ENCODE data around the gene WDR18.

Gene WDR18

GRCh38 chr19:986083-986482, 1.9 kb downstream of the WDR18 start:
- intact Hi-C loops (cut with micrococcal nuclease) = no loop called here
- Mint-ChIP-seq H3K36me3 (ENCODE audit: low read depth) (peaks cover 63% of the 10 kb centered on the region), H3K4me1 (ENCODE audit: low read depth) (peaks cover 40% of the 10 kb centered on the region), H3K4me3 (no peak overlapping the region), H3K27ac (no peak overlapping the region), H3K9me3 (no peaks in the 10 kb centered on the region), H3K27me3 (no peaks in the 10 kb centered on the region)

DNA sequence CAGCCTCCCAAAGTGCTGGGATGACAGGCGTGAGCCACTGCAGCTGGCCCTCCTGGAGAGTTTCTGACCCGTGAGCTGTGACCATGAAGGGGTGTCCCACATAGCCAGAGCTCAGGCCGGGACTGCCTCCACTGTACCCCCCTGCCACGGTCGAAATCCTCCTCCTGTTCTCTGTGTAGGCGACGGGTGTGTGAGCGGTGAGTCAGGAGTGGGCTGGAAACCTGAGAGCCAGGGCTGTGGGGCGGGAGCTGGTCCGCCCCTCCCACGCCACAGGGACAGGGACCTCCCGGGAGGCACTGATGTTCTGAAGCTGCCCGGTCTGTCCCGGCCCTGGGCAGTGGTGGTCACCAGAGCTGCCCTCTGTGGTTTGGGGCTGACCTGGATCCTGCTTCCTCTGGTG, 3.9 kb downstream of the WDR18 start:
- no peak overlapping the region for H3K27ac Mint-ChIP-seq

DNA sequence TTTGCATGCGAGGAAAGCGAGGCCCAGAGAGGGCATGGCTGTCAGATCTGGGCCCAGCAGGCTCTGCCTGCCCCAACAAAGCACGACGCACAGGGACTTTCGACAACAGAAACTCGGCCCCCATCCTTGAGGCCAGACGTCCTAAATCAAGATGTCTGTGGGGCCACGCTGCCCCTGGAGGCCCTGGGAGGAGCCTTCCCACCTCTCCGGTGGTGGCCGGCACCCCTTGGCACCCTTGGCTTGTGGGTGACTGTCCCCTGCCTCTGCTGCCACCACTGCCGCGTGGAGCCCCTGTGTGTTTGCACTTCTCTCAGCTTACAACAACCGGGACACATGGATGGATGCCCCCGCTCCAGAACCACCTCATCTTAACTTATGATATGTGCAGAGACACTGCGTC, 4.4 kb downstream of the WDR18 start:
- no peak overlapping the region for H3K4me3 Mint-ChIP-seq
- no peaks in the 10 kb centered on the region for H3K9me3 Mint-ChIP-seq
- peaks cover 85% of the 10 kb centered on the region for H3K36me3 Mint-ChIP-seq (ENCODE audit: low read depth)
- H3K27me3 Mint-ChIP-seq = no peaks in the 10 kb centered on the region
- intact Hi-C loops (cut with micrococcal nuclease) = no loop called here
- H3K4me1 Mint-ChIP-seq (ENCODE audit: low read depth) = peaks cover 33% of the 10 kb centered on the region
- no peak overlapping the region for H3K27ac Mint-ChIP-seq

More for the DNA sequence above, 3.9 kb downstream of the WDR18 start:
- peaks cover 37% of the 10 kb centered on the region for H3K4me1 Mint-ChIP-seq (ENCODE audit: low read depth)
- H3K4me3 Mint-ChIP-seq = no peak overlapping the region
- H3K27me3 Mint-ChIP-seq = no peaks in the 10 kb centered on the region
- no peaks in the 10 kb centered on the region for H3K9me3 Mint-ChIP-seq
- intact Hi-C loops (cut with micrococcal nuclease) = no loop called here
- peaks cover 80% of the 10 kb centered on the region for H3K36me3 Mint-ChIP-seq (ENCODE audit: low read depth)

DNA sequence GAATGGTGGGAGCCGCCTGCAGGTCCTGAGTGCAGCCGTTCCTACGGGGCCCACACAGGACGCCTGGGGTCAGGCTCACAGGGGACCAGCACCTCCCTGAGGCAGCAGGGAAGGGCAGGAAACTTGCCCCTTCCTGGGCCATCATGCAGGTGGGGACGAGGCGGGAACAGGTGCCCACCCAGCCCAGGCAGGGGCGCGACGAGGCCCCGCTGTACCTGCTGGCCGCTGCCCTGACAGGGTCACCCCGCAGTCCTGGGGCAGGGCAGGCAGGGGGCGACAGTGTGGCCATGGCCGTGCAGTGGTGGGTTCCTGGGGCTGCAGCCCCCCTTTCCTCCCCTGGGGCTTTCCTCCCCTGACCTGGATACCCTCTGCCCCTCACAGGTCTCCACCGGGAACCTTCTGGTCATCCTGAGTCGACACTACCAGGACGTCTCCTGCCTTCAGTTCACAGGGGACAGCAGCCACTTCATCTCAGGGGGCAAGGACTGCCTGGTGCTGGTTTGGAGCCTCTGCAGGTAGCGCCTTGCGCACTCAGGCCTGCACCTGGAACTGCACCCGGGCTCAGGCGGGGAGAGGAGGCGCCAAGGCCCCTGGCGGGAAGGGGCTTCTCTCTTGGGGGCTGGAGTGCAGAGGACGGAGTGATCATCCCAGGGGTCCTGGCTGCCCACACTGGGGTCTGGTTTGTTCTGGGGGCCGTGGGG, 5.4 kb downstream of the WDR18 start:
- Mint-ChIP-seq H3K27ac (no peak overlapping the region), H3K9me3 (no peaks in the 10 kb centered on the region), H3K4me1 (ENCODE audit: low read depth) (peaks cover 25% of the 10 kb centered on the region), H3K36me3 (ENCODE audit: low read depth) (peaks cover 90% of the 10 kb centered on the region), H3K27me3 (peaks cover under 1% of the 10 kb centered on the region), H3K4me3 (no peak overlapping the region)
- intact Hi-C loops (cut with micrococcal nuclease) = no loop called here

GRCh38 chr19:990119-990571, 6.0 kb downstream of the WDR18 start:
- Mint-ChIP-seq H3K36me3 (ENCODE audit: low read depth) (peaks cover 93% of the 10 kb centered on the region), H3K4me1 (ENCODE audit: low read depth) (peaks cover 19% of the 10 kb centered on the region), H3K27me3 (peaks cover 7% of the 10 kb centered on the region), H3K4me3 (no peak overlapping the region), H3K27ac (no peak overlapping the region), H3K9me3 (no peaks in the 10 kb centered on the region)
- intact Hi-C loops (cut with micrococcal nuclease) = no loop called here

DNA sequence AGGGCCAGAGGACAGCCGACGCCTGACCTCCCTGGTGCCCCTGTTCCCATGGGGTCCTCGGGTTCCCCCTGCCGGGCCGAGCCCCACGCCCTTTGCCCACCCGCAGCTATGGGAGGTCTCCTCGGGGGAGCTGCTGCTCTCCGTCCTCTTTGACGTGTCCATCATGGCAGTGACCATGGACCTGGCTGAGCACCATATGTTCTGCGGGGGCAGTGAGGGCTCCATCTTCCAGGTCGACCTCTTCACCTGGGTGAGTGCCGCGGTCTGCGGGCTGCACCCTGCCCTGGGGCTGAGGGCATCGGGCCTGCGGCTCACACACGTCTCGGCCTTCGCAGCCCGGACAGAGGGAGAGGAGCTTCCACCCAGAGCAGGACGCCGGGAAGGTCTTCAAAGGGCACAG, 6.6 kb downstream of the WDR18 start:
- intact Hi-C loops (cut with micrococcal nuclease) = no loop called here

DNA sequence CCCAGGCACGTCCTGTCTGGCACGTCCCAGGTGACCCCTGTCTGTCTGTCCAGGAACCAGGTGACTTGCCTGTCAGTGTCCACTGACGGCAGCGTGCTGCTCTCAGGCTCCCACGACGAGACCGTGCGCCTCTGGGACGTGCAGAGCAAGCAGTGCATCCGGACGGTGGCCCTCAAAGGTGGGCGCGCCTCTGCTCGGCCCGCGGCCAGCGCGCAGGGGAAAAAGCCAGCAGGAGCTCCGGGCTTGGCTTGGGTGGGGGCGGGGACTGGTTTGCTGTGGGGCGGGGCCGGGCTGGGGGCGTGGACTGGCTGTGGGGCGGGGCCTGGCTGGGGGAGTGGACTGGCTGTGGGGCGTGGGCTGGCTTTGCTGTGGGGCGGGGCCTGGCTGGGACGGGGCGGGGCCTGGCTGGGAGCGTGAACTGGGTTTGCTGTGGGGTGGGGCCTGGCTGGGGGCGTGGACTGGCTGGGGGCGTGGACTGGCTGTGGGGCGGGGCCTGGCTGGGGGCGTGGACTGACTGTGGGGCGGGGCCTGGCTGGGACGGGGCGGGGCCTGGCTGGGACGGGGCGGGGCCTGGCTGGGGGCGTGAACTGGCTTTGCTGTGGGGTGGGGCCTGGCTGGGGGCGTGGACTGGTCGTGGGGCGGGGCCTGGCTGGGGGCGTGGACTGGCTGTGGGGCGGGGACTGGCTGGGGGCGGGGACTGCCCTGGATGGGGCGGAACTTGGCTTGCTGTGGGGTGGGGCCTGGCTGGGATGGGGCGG, 7.2 kb downstream of the WDR18 start:
- Mint-ChIP-seq H3K27me3 (peaks cover 19% of the 10 kb centered on the region), H3K4me1 (ENCODE audit: low read depth) (peaks cover 16% of the 10 kb centered on the region), H3K36me3 (ENCODE audit: low read depth) (peaks cover 84% of the 10 kb centered on the region), H3K4me3 (no peak overlapping the region), H3K27ac (no peak overlapping the region), H3K9me3 (no peaks in the 10 kb centered on the region)
- intact Hi-C loops (cut with micrococcal nuclease) = no loop called here

More for the DNA sequence above, 6.6 kb downstream of the WDR18 start:
- Mint-ChIP-seq H3K27ac (no peak overlapping the region), H3K4me3 (no peak overlapping the region), H3K36me3 (ENCODE audit: low read depth) (peaks cover 90% of the 10 kb centered on the region), H3K9me3 (no peaks in the 10 kb centered on the region), H3K4me1 (ENCODE audit: low read depth) (peaks cover 13% of the 10 kb centered on the region), H3K27me3 (peaks cover 13% of the 10 kb centered on the region)

- Mint-ChIP-seq H3K36me3 (ENCODE audit: low read depth) (peaks cover 76% of the 10 kb centered on the region), H3K4me3 (no peak overlapping the region), H3K9me3 (no peaks in the 10 kb centered on the region), H3K27me3 (peaks cover 26% of the 10 kb centered on the region), H3K27ac (no peak overlapping the region), H3K4me1 (ENCODE audit: low read depth) (peaks cover 19% of the 10 kb centered on the region)
- intact Hi-C loops (cut with micrococcal nuclease) = no loop called here
Measured at GRCh38 chr19:991932-992669, 8.0 kb downstream of the WDR18 start.

GRCh38 chr19:992670-993055, 8.5 kb downstream of the WDR18 start:
- peaks cover 70% of the 10 kb centered on the region for H3K36me3 Mint-ChIP-seq (ENCODE audit: low read depth)
- H3K4me3 Mint-ChIP-seq = no peak overlapping the region
- no peaks in the 10 kb centered on the region for H3K9me3 Mint-ChIP-seq
- peaks cover 32% of the 10 kb centered on the region for H3K27me3 Mint-ChIP-seq
- H3K27ac Mint-ChIP-seq = no peak overlapping the region
- intact Hi-C loops (cut with micrococcal nuclease) = no loop called here
- H3K4me1 Mint-ChIP-seq (ENCODE audit: low read depth) = peaks cover 19% of the 10 kb centered on the region

DNA sequence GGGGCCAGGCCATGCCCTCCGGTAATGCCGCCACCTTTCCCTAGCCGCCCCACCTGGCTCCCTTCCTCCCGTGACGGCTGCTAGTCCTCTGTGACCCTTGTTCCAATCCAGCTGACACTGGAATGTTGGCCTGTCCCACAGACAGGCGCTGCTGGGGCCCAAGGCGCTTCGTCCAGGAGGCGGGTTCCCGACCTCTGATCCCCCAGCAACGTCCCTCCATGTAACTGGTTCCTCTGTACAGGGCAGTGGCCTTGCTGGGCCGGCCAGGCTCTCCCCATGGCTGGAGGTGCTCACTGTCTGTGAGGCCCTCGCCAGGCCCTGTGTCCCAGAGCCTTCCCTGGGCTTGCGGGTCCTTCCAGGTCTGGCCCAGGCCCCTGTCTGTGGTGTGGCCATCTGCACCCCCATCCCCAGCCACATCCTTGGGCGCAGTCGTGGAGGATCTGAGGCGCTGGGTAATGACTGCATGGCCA, 9.3 kb downstream of the WDR18 start:
- no peaks in the 10 kb centered on the region for H3K9me3 Mint-ChIP-seq
- H3K4me3 Mint-ChIP-seq = no peak overlapping the region
- H3K27ac Mint-ChIP-seq = no peak overlapping the region
- H3K27me3 Mint-ChIP-seq = peaks cover 39% of the 10 kb centered on the region
- H3K4me1 Mint-ChIP-seq (ENCODE audit: low read depth) = peaks cover 14% of the 10 kb centered on the region
- intact Hi-C loops (cut with micrococcal nuclease) = no loop called here
- peaks cover 63% of the 10 kb centered on the region for H3K36me3 Mint-ChIP-seq (ENCODE audit: low read depth)

GRCh38 chr19:993831-994393, 9.8 kb downstream of the WDR18 start:
- intact Hi-C loops (cut with micrococcal nuclease) = no loop called here
- no peaks in the 10 kb centered on the region for H3K9me3 Mint-ChIP-seq
- H3K27ac Mint-ChIP-seq = no peak overlapping the region

DNA sequence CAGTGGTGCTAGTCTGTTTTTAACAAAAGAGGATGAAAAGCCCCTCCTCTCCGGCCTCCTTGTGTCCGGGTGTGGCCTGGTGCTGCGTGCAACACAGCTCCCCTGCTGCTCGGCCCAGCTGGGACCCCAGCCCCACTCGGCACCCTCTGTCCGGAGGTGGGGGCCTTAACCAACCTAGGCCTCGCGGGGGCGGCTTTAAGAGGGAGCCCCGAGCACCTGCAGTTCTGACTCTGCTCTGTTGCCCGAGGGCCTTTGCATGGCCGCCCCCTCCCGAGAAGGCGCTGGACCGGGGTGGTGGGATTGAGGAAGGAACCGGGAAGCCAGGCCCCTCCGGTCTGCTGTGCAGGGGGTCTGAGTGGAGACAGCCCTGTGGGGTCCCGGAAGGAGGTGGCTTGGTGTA, 10.4 kb downstream of the WDR18 start:
- peaks cover 52% of the 10 kb centered on the region for H3K36me3 Mint-ChIP-seq (ENCODE audit: low read depth)
- intact Hi-C loops (cut with micrococcal nuclease) = no loop called here
- H3K9me3 Mint-ChIP-seq = no peaks in the 10 kb centered on the region
- H3K27me3 Mint-ChIP-seq = peaks cover 50% of the 10 kb centered on the region
- no peak overlapping the region for H3K27ac Mint-ChIP-seq
- H3K4me3 Mint-ChIP-seq = no peak overlapping the region
- H3K4me1 Mint-ChIP-seq (ENCODE audit: low read depth) = peaks cover 12% of the 10 kb centered on the region

More at GRCh38 chr19:993831-994393, 9.8 kb downstream of the WDR18 start:
- no peak overlapping the region for H3K4me3 Mint-ChIP-seq
- H3K36me3 Mint-ChIP-seq (ENCODE audit: low read depth) = peaks cover 58% of the 10 kb centered on the region
- peaks cover 13% of the 10 kb centered on the region for H3K4me1 Mint-ChIP-seq (ENCODE audit: low read depth)
- peaks cover 44% of the 10 kb centered on the region for H3K27me3 Mint-ChIP-seq

DNA sequence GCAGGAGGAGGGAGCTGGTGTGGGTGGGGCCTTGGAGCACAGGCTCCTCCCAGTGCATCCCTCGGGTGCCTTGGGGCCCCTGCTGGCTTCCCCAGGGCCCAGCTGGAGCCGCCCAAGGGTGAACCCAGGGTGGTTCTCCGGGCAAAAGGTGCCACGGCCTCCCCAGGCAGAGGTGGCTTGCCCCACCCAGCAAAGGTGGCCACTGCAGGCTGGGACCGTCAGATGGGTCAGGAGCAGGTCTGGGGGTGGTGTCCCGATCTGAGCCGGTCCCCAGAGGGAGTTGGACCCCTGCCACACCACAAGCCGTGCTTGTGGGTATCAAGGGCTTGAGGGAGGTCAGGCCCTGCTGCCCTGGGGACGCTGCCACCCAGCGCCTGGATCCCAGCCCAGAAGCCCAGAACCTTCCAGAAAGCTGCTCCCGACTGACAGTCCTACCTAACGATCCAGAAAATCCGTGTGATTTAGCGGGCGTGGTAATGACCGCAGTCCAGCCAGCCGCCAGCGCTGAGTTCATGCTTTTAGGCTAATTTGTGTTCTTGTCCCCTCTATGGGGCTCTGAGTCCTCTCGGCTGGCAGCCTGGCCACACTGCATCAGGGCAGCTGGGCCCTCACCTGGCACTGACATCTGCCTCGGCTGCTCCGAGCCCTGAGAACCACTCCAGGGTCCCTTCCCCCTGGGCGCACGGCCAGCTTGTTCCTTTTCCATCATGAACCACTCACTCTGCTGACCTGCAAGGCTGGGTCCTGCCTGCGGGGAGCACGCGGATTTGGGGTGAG, 11.1 kb downstream of the WDR18 start:
- no peak overlapping the region for H3K27ac Mint-ChIP-seq
- H3K4me3 Mint-ChIP-seq = no peak overlapping the region
- peaks cover 45% of the 10 kb centered on the region for H3K36me3 Mint-ChIP-seq (ENCODE audit: low read depth)
- H3K4me1 Mint-ChIP-seq (ENCODE audit: low read depth) = peaks cover 12% of the 10 kb centered on the region
- peaks cover 55% of the 10 kb centered on the region for H3K27me3 Mint-ChIP-seq
- no peaks in the 10 kb centered on the region for H3K9me3 Mint-ChIP-seq
- intact Hi-C loops (cut with micrococcal nuclease) = no loop called here
